Measurements from ENCODE around the gene SLC12A7.
"Not testable (repeated sequence)": the region's sequence is repeated elsewhere in the genome, so short reads cannot be mapped to it uniquely, and the experiment has no call there.

The SLC12A7 gene

DNA sequence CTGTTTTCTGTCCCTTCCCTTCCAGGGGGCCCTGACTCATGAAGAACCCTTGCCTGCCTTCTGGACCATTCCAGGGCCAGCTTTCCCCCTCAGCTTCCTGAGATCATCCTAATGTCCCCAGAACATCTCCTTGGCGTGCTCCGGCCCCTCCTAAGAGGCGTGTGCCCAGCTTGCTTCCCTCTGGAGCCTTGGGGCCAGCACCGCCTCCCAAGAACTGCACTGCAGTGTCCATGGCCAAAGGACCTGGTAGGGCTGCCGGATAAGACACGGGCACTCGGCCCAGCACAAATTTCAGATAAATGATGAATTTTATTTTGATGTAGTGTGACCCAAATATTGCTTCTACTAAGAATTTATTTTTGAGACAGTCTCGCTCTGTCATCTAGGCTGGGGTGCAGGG, 20.7 kb upstream of the SLC12A7 start:
- H3K4me1 ChIP-seq (ENCODE audit: insufficient read depth, low read length), result no peaks in the 10 kb centered on the region

GRCh38 chr5:1131726-1132125, 19.9 kb upstream of the SLC12A7 start:
- no peak overlapping the region for H3K27ac ChIP-seq (ENCODE audit: low read depth, low read length)

More for the DNA sequence above, 20.7 kb upstream of the SLC12A7 start:
- Histone ChIP-seq H3K27ac (ENCODE audit: low read depth, low read length) (no peak overlapping the region), H3K27me3 (ENCODE audit: insufficient read depth, low read length) (no peaks in the 10 kb centered on the region), H3K9me3 (ENCODE audit: insufficient read depth, low read depth, low read length) (no peaks in the 10 kb centered on the region), H3K4me3 (ENCODE audit: low read length) (no peak overlapping the region), H3K9ac (ENCODE audit: low read depth, low read length) (no peak overlapping the region), H3K36me3 (ENCODE audit: insufficient read depth, low read length) (no peaks in the 10 kb centered on the region)
- 94% methylated on average over 8 of the region's 8 CpGs for WGBS

DNA sequence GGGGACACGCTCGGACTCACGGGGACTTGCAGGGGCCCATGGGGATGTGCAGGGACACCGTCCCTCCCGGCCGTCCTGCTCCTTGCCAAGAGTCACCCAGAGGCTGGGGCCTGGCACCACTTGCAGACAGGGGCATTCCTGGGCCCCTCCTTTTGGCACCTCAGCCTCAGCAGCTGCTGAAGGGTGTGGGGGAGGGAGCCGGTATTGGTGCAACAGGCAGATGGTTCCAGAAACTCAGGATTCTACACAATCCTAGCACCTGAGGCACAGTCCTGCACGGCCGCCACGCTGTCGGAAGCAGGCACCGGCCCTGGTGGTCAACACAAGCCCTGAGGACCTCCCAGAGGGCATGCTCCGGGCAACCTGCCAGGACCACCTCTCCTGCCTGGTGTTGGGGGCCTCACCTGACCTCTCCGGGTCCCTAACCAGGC, 19.3 kb upstream of the SLC12A7 start:
- Histone ChIP-seq H3K27me3 (ENCODE audit: insufficient read depth, low read length) (no peaks in the 10 kb centered on the region), H3K4me1 (ENCODE audit: insufficient read depth, low read length) (no peaks in the 10 kb centered on the region), H3K27ac (ENCODE audit: low read depth, low read length) (no peak overlapping the region), H3K4me3 (ENCODE audit: low read length) (no peak overlapping the region), H3K9me3 (ENCODE audit: insufficient read depth, low read depth, low read length) (no peaks in the 10 kb centered on the region), H3K9ac (ENCODE audit: low read depth, low read length) (no peak overlapping the region), H3K36me3 (ENCODE audit: insufficient read depth, low read length) (no peaks in the 10 kb centered on the region)
- WGBS, result 93% methylated on average over 13 of the region's 14 CpGs

More at GRCh38 chr5:1131726-1132125, 19.9 kb upstream of the SLC12A7 start:
- Histone ChIP-seq H3K27me3 (ENCODE audit: insufficient read depth, low read length) (no peaks in the 10 kb centered on the region), H3K4me3 (ENCODE audit: low read length) (no peak overlapping the region), H3K9ac (ENCODE audit: low read depth, low read length) (no peak overlapping the region), H3K4me1 (ENCODE audit: insufficient read depth, low read length) (no peaks in the 10 kb centered on the region), H3K36me3 (ENCODE audit: insufficient read depth, low read length) (no peaks in the 10 kb centered on the region), H3K9me3 (ENCODE audit: insufficient read depth, low read depth, low read length) (no peaks in the 10 kb centered on the region)
- 95% methylated on average over 11 of the region's 11 CpGs for WGBS

GRCh38 chr5:1130218-1130946, 18.5 kb upstream of the SLC12A7 start:
- Histone ChIP-seq H3K4me1 (ENCODE audit: insufficient read depth, low read length) (no peaks in the 10 kb centered on the region), H3K9me3 (ENCODE audit: insufficient read depth, low read depth, low read length) (no peaks in the 10 kb centered on the region), H3K27me3 (ENCODE audit: insufficient read depth, low read length) (no peaks in the 10 kb centered on the region), H3K27ac (ENCODE audit: low read depth, low read length) (no peak overlapping the region), H3K4me3 (ENCODE audit: low read length) (no peak overlapping the region), H3K36me3 (ENCODE audit: insufficient read depth, low read length) (no peaks in the 10 kb centered on the region), H3K9ac (ENCODE audit: low read depth, low read length) (no peak overlapping the region)
- WGBS, result 80% methylated on average over 26 of the region's 26 CpGs

GRCh38 chr5:1129711-1130055, 17.8 kb upstream of the SLC12A7 start:
- no peak overlapping the region for H3K9ac ChIP-seq (ENCODE audit: low read depth, low read length)
- H3K9me3 ChIP-seq (ENCODE audit: insufficient read depth, low read depth, low read length), result no peaks in the 10 kb centered on the region
- H3K27ac ChIP-seq (ENCODE audit: low read depth, low read length), result no peak overlapping the region
- 90% methylated on average over 9 of the region's 9 CpGs for WGBS
- H3K27me3 ChIP-seq (ENCODE audit: insufficient read depth, low read length), result no peaks in the 10 kb centered on the region
- no peaks in the 10 kb centered on the region for H3K36me3 ChIP-seq (ENCODE audit: insufficient read depth, low read length)
- no peaks in the 10 kb centered on the region for H3K4me1 ChIP-seq (ENCODE audit: insufficient read depth, low read length)
- H3K4me3 ChIP-seq (ENCODE audit: low read length), result no peak overlapping the region

- H3K9me3 ChIP-seq (ENCODE audit: insufficient read depth, low read depth, low read length), result no peaks in the 10 kb centered on the region
- WGBS, result 93% methylated on average over 24 of the region's 24 CpGs
Observed at GRCh38 chr5:1128977-1129710, 17.3 kb upstream of the SLC12A7 start.

GRCh38 chr5:1127959-1128785, 16.3 kb upstream of the SLC12A7 start:
- no peak overlapping the region for H3K9ac ChIP-seq (ENCODE audit: low read depth, low read length)
- H3K4me1 ChIP-seq (ENCODE audit: insufficient read depth, low read length), result no peaks in the 10 kb centered on the region
- H3K27ac ChIP-seq (ENCODE audit: low read depth, low read length), result no peak overlapping the region
- H3K36me3 ChIP-seq (ENCODE audit: insufficient read depth, low read length), result no peaks in the 10 kb centered on the region
- no peaks in the 10 kb centered on the region for H3K27me3 ChIP-seq (ENCODE audit: insufficient read depth, low read length)
- no peak overlapping the region for H3K4me3 ChIP-seq (ENCODE audit: low read length)
- no peaks in the 10 kb centered on the region for H3K9me3 ChIP-seq (ENCODE audit: insufficient read depth, low read depth, low read length)
- WGBS, result 90% methylated on average over 20 of the region's 20 CpGs

More at GRCh38 chr5:1128977-1129710, 17.3 kb upstream of the SLC12A7 start:
- H3K4me3 ChIP-seq (ENCODE audit: low read length), result no peak overlapping the region
- H3K9ac ChIP-seq (ENCODE audit: low read depth, low read length), result no peak overlapping the region
- H3K27me3 ChIP-seq (ENCODE audit: insufficient read depth, low read length), result no peaks in the 10 kb centered on the region
- H3K36me3 ChIP-seq (ENCODE audit: insufficient read depth, low read length), result no peaks in the 10 kb centered on the region
- H3K27ac ChIP-seq (ENCODE audit: low read depth, low read length), result no peak overlapping the region
- H3K4me1 ChIP-seq (ENCODE audit: insufficient read depth, low read length), result no peaks in the 10 kb centered on the region

- H3K4me1 ChIP-seq (ENCODE audit: insufficient read depth, low read length), result not testable (repeated sequence)
Observed at GRCh38 chr5:1125695-1126094, 13.8 kb upstream of the SLC12A7 start.

DNA sequence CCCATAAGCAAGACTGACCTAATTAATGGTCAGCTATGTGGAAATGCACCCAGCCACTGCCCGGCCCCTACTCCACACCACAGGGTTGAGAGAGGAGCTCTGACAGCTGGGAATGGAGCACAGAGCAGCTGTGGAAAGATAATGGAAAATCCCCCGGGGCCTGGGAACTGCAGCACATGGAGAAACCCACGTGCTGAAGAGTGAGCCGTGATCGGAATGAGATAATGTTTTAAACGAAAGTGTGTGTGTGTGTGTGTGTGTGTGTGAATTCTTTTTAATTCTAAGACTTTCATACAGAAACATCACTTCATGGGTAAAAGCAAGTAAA, 13.1 kb upstream of the SLC12A7 start:
- H3K4me1 ChIP-seq (ENCODE audit: insufficient read depth, low read length), result no peaks in the 10 kb centered on the region
- H3K4me3 ChIP-seq (ENCODE audit: low read length), result no peak overlapping the region
- H3K9me3 ChIP-seq (ENCODE audit: insufficient read depth, low read depth, low read length), result no peaks in the 10 kb centered on the region
- H3K36me3 ChIP-seq (ENCODE audit: insufficient read depth, low read length), result no peaks in the 10 kb centered on the region
- H3K9ac ChIP-seq (ENCODE audit: low read depth, low read length), result no peak overlapping the region
- WGBS, result 82% methylated on average over 6 of the region's 6 CpGs
- H3K27me3 ChIP-seq (ENCODE audit: insufficient read depth, low read length), result no peaks in the 10 kb centered on the region
- no peak overlapping the region for H3K27ac ChIP-seq (ENCODE audit: low read depth, low read length)

More at GRCh38 chr5:1125695-1126094, 13.8 kb upstream of the SLC12A7 start:
- not testable (repeated sequence) for H3K36me3 ChIP-seq (ENCODE audit: insufficient read depth, low read length); H3K27ac ChIP-seq (ENCODE audit: low read depth, low read length); H3K4me3 ChIP-seq (ENCODE audit: low read length); H3K9me3 ChIP-seq (ENCODE audit: insufficient read depth, low read depth, low read length); H3K27me3 ChIP-seq (ENCODE audit: insufficient read depth, low read length); H3K9ac ChIP-seq (ENCODE audit: low read depth, low read length)
- WGBS, result 100% methylated on average over 2 of the region's 2 CpGs

- H3K9ac ChIP-seq (ENCODE audit: low read depth, low read length), result no peak overlapping the region
- no peaks in the 10 kb centered on the region for H3K4me1 ChIP-seq (ENCODE audit: insufficient read depth, low read length)
- no peak overlapping the region for H3K4me3 ChIP-seq (ENCODE audit: low read length)
- no peak overlapping the region for H3K27ac ChIP-seq (ENCODE audit: low read depth, low read length)
- H3K9me3 ChIP-seq (ENCODE audit: insufficient read depth, low read depth, low read length), result no peaks in the 10 kb centered on the region
- no peaks in the 10 kb centered on the region for H3K27me3 ChIP-seq (ENCODE audit: insufficient read depth, low read length)
- H3K36me3 ChIP-seq (ENCODE audit: insufficient read depth, low read length), result no peaks in the 10 kb centered on the region
- WGBS, result 93% methylated on average over 27 of the region's 27 CpGs
Observed at GRCh38 chr5:1124205-1125029, 12.6 kb upstream of the SLC12A7 start.

All from HUES64 (cell line).